22Rv1 (cell line): ENCODE results near the gene ENKUR.

Source experiments
- H3K27ac ChIP-seq: fragments of 450-650 bp; 2 replicates; pipeline ENCODE4 v1.5.1; 2017
- ZFX ChIP-seq: fragments of 450-650 bp; IDR thresholded peaks from 2 replicates; pipeline ENCODE4 v1.6.1; 2017; ENCODE audit warnings: antibody characterized with exemption, borderline replicate concordance
- TF ChIP-seq, protein P1 (sequence below): fragments of 450-650 bp; IDR thresholded peaks from 2 replicates; pipeline ENCODE4 v1.5.1; 2017; ENCODE audit warnings: mild to moderate bottlenecking

Gene ENKUR

DNA sequence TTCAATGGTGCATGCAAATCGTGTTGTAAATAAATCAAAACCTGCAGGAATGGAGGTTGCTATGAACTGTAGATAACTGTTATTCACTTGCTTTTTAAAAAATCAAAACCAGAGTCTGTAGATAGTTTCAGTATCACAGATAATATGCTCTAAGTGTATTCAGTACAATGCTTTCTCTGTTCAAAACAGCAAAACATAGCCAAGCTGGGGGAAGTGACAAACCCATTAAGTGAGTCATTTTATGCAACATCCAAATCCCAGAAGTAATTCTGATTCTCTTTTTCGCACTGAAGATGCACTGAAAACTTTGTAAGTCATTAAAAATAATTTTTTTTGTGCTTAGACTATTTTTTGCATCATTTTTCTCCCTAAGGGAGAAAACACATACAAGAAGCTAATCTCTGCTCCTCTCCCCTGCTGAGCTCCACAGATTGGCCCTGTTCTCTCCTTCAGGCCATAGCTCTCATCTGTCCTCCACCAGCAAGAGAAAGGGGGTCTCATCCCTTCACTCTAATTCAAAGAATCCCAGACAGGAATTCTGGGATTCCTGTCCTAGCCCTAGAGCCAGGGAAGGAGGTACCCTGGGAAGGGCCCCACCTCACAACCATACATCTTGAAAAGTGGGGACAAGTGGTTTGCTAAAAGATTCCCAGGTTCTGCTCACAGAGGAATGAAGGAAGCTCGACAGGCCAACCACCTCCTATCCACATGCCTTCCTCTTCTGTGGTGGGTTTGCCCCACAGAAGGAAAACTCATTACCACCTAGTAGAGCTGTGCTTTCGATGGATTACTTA, 68.5 kb downstream of the ENKUR start:
- H3K27ac ChIP-seq, result no peak overlapping the region
- TF ChIP-seq, protein P1, sequence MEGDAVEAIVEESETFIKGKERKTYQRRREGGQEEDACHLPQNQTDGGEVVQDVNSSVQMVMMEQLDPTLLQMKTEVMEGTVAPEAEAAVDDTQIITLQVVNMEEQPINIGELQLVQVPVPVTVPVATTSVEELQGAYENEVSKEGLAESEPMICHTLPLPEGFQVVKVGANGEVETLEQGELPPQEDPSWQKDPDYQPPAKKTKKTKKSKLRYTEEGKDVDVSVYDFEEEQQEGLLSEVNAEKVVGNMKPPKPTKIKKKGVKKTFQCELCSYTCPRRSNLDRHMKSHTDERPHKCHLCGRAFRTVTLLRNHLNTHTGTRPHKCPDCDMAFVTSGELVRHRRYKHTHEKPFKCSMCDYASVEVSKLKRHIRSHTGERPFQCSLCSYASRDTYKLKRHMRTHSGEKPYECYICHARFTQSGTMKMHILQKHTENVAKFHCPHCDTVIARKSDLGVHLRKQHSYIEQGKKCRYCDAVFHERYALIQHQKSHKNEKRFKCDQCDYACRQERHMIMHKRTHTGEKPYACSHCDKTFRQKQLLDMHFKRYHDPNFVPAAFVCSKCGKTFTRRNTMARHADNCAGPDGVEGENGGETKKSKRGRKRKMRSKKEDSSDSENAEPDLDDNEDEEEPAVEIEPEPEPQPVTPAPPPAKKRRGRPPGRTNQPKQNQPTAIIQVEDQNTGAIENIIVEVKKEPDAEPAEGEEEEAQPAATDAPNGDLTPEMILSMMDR, result no peak
- TF ChIP-seq ZFX, result no peak

DNA sequence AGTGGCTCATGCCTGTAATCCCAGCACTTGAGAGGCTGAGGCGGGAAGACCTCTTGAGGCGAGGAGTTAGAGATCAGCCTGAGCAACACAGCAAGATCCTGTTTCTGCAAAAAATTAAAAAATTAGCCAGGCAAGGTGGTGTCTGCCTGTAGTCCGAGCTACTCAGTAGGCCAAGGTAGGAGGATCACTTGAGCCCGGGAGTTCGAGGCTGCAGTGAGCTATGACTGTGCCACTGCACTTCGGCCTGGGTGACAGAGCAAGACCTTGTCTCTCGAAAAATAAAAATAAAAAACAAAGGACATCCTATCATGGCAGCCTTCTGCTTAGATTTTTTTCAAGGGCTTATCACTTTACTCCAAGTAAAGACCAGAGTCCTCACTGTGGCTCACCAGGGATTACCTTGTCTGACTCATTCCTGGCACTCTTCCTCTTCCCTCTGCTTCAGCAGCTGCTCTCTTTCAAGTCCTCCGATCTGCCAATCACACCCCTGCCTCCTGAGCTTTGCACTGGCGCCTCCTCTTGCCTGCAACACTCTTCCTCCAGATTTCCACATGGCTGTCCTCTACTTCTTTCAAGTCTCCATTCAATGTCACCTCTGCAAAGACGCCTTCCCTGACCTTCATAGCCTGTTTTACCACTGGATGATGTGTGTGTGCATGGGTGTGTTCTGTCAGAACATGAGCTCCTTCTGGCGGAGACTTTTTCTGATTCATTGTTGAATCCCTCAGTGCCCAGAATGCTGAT, 71.3 kb downstream of the ENKUR start:
- TF ChIP-seq ZFX, result no peak
- TF ChIP-seq, protein P1, result no peak
- no peak overlapping the region for H3K27ac ChIP-seq

DNA sequence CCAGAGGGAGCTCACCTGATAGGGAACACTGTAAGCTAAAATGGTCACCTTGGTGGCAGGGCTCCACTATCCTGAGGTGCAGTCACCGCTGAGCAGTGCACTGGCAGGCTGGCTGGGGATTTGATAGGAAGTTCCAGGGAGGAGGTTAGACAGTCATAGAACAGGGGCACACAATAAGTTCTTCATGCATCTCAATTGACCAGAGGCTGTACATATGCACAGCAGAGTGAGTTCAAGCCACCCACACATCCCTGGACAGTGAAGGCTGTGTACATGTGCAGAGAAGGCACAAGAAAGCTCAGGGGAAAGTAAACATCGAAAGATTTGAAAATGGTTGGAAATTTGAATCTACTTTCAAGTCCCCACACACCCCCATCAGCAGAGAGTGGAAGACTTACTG, 77.4 kb downstream of the ENKUR start:
- TF ChIP-seq, protein P1, result no peak
- no peak for TF ChIP-seq ZFX
- no peak overlapping the region for H3K27ac ChIP-seq

DNA sequence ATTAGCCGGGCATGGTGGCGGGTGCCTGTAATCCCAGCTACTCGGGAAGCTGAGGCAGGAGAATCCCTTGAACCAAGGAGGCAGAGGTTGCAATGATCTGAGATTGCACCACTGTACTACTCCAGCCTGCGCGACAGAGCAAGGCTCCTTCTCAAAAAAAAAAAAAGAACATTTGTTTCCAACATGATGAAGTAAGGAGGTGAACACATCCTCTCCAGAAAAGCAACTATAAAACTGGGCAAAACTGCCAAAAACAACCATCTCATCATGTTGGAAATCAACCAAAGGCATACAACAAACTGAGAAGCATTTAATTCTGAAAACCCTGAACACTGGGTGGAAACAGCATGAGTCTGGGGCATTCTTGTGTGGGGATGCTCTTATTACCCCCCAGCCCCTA, 77.9 kb downstream of the ENKUR start:
- TF ChIP-seq, protein P1, result no peak
- TF ChIP-seq ZFX, result no peak
- H3K27ac ChIP-seq, result no peak overlapping the region

DNA sequence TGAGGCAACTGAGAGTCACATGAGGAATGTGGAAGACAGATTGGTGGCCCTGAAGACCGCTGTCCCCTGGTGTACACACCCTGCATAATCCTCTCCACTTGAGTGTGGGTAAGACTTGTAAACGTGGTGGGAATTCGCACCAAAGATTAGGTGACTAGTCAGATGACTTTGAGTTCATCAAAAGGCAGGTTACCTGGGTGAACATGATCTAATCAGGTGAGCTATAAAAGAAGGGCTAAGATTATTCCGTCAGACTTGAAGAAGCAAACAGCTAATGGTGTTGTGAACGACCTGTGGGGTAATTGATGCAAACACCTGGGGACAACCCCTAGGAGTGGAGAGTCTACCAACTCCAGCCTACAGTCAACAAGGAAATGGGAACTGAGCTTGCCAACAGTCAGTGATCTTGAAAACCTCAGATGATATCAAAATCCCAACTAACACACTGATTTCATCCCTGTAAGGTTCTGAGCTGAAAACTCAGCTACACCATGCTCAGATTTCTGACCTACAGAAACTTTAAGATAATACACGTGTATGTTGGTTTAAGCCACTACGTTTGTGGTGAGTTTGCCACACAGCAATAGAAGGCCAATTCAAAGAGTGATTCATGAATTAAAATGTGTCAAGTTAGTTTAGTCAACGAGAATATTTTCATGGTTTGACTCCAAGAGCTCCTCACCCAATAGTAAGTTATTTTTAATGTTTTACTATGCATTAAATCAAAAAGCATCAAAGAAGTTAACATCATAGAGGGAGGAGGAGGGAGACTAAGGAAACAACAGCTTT, 80.3 kb downstream of the ENKUR start:
- H3K27ac ChIP-seq, result no peak overlapping the region
- TF ChIP-seq, protein P1, result no peak
- no peak for TF ChIP-seq ZFX
